COLO668 (cell line): ENCODE measurements around the gene RIT2.

Experiments used
- DNase-seq: peaks from one replicate; lab custom pipeline; 2025; ENCODE audit not compliant: unreplicated experiment; lab: John Stamatoyannopoulos, UW

RIT2 gene

GRCh38 chr18:43012951-43013350 lies 102.5 kb downstream of the RIT2 start:
- DNase-seq, result no peak

- no peak for DNase-seq
These were observed 104.9 kb downstream of the RIT2 start for GRCh38 chr18:43010611-43011010.

GRCh38 chr18:43009674-43010073 lies 105.8 kb downstream of the RIT2 start:
- no peak for DNase-seq

GRCh38 chr18:43007365-43007764 lies 108.1 kb downstream of the RIT2 start:
- no peak for DNase-seq

GRCh38 chr18:43004421-43004820 lies 111.1 kb downstream of the RIT2 start:
- DNase-seq, result no peak

- no peak for DNase-seq
These were observed 113.7 kb downstream of the RIT2 start for GRCh38 chr18:43001821-43002220.

- DNase-seq, result no peak
These were observed 118.7 kb downstream of the RIT2 start for GRCh38 chr18:42996824-42997223.

GRCh38 chr18:42980426-42980825 lies 135.1 kb downstream of the RIT2 start:
- DNase-seq, result no peak

- no peak for DNase-seq
These were observed 137.4 kb downstream of the RIT2 start for GRCh38 chr18:42977982-42978637.

- no peak for DNase-seq
These were observed 138.5 kb downstream of the RIT2 start for GRCh38 chr18:42976869-42977590.

GRCh38 chr18:42969366-42969765 lies 146.1 kb downstream of the RIT2 start:
- no peak for DNase-seq

GRCh38 chr18:42961298-42961697 lies 154.2 kb downstream of the RIT2 start:
- no peak for DNase-seq

GRCh38 chr18:42959528-42959927 lies 156.0 kb downstream of the RIT2 start:
- no peak for DNase-seq

GRCh38 chr18:42958353-42958752 lies 157.1 kb downstream of the RIT2 start:
- no peak for DNase-seq

GRCh38 chr18:42956287-42956686 lies 159.2 kb downstream of the RIT2 start:
- no peak for DNase-seq

- no peak for DNase-seq
These were observed 160.6 kb downstream of the RIT2 start for GRCh38 chr18:42954887-42955286.

GRCh38 chr18:42953306-42953705 lies 162.2 kb downstream of the RIT2 start:
- DNase-seq, result no peak

- no peak for DNase-seq
These were observed 164.8 kb downstream of the RIT2 start for GRCh38 chr18:42950732-42951131.

- no peak for DNase-seq
These were observed 166.7 kb downstream of the RIT2 start for GRCh38 chr18:42948831-42949230.

- no peak for DNase-seq
These were observed 173.6 kb downstream of the RIT2 start for GRCh38 chr18:42941860-42942259.

GRCh38 chr18:42941021-42941420 lies 174.5 kb downstream of the RIT2 start:
- no peak for DNase-seq

GRCh38 chr18:42937436-42937835 lies 178.0 kb downstream of the RIT2 start:
- no peak for DNase-seq

GRCh38 chr18:42936289-42936688 lies 179.2 kb downstream of the RIT2 start:
- DNase-seq, result no peak
